NOMO-1 (cell line): Measurements from ENCODE around the gene RBM20.

Experiments
- DNase-seq, 2 experiments: peaks; one replicate each; lab custom pipeline; 2025; ENCODE audit not compliant: unreplicated experiment in 2 of 2; lab: John Stamatoyannopoulos, UW

Gene RBM20

DNA sequence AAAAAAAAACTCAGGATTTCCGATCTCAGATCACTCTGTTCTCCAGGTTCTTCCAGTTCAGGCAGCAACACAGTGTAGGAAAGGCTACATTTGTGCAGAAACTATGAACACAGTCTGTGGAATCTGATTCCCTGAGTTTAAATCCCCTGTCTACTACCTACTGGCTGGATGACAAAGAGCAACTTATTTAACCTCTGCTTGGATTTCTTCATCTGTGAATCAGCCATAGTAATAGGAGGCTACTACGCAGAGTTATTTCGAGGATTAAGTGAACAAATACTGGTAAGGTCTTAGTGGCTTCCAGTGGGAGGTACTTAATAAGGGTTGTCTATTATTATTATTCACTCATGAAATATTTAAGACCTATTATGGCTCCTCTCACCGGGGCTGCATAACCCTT is 183.3 kb downstream of the RBM20 start:
- no peak for DNase-seq

DNA sequence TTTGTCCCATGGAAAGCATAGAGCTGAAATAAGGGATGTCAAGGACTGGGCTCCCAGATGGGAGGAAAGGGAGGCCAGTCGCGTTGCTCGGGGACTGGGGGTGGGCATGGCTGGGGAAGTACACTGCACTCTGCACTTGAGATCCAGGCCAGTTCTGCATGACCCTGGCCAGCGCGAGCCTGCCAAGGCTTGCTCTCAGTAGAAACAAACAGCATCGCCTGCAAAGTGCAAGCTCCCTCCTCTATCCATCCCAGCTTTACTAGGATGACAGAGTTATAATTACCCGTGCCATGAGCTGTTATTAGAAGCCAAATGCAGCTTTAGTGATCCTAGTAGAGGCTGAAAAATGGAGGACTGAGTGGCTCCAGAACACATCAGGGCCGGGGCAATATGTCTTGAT is 183.7 kb downstream of the RBM20 start:
- DNase-seq: no peak

DNA sequence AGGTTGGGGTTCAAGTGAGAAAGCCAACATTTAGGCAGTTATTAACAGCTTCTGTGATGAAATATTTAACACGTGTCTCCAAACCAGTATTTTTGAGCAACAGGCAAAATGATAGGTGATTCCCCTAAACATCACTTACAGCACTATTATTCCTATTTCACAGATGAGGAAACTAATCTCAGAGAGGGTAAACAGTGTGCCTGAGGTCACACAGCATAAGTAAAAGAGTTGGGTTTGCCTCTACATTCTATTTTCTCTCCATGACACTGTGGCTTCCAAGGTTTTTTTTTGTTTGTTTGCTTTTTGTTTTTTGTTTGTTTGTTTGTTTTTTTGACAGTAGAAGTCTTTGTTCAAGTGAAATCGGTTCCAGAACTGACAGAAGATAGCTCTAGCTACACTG is 184.4 kb downstream of the RBM20 start:
- DNase-seq: no peak

DNA sequence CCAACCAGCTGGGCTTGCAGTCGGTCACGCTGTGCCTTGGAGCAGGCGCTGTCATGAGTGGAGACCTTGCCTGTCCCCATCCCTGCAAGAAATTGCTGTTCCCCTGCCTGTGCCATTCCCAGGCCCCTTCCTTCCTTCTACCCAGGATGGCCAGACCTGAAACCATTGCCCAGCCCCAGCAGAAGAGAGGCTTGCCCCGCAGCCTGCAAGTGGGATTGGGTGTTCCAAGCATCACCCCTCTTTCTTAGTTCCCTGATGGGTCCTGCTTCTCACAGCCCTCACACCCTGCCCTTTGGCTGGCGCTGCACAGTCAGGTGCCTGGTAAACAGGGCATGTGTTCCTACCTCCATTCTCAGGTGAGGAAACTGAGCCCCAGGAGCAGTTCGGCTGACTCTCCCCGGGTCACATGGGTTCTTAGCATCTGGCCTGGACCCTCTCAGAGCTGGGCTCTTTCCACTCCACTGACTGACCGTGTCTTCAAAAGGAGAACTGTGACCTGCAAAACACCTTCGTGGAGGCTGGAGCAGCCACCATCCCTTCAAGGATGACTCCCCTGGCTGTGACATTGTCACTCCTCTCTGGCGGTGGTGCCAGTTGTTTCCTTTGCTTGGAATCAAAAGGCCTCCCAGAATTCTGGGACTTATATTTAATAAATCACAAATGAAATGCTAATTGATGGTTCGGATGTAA is 185.7 kb downstream of the RBM20 start:
- no peak for DNase-seq

DNA sequence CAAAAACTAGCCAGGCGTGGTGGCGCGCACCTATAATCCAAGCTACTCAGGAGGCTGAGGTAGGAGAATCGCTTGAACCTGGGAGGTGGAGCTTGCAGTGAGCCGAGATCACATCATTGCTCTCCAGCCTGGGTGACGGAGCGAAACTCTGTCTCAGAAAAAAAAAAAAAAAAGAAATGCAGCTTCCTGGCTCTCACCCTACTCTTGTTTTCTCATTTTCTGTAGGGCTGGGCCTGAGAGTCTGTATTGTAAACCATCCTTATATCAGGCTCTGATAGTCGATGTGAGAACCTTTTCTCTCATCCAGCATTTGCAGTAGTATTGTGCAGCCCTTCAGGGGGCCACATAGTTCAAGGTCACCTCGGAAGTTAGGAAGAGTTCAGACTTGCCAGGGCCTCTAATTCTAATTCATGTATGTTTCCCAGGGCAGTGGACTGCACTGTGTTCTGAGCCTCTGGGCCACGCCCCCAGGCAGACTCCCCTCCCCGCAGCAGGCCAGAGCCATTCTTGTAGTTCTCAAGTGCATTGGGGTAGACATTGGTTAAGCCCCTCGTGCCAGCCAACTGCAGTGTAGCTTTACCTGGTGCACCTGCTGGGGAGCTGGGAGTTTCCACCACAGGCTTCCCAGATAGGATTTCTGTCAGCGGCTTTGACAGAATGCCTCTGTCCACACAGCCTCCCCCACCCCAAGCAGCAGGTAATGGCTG is 189.3 kb downstream of the RBM20 start:
- no peak for DNase-seq

DNA sequence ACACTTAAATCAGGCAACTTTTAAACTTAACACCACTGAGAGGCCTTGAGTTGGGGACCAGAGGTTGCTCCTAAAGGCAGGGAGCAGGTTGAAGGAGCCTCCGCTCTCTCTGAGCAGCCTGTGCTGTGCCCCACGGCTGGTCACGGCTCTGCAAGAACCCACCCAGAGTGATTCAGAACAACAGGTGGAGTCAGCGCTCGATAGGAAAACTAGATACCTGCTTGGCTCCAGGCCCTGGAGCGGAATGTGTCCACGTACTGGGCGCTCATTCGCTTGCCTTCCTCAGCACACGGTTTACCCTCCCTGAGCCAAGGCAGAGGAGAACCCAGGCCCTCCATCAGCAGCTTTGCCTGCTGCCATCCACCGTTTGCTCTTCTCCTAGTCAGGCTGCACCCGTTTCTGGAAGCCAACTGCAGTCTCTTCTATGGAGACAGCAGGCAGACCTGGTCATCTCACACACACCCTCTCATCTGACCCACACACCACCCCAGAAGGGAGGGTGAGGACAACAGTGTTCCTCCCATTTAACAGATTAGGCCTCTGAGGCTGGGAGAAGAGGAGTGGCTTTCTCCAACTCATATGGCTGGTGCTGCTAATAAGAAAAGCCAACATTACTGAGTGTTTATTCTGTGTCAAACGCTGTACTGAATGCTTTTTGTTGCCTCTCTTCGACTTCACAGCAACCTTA is 189.9 kb downstream of the RBM20 start:
- no peak for DNase-seq

DNA sequence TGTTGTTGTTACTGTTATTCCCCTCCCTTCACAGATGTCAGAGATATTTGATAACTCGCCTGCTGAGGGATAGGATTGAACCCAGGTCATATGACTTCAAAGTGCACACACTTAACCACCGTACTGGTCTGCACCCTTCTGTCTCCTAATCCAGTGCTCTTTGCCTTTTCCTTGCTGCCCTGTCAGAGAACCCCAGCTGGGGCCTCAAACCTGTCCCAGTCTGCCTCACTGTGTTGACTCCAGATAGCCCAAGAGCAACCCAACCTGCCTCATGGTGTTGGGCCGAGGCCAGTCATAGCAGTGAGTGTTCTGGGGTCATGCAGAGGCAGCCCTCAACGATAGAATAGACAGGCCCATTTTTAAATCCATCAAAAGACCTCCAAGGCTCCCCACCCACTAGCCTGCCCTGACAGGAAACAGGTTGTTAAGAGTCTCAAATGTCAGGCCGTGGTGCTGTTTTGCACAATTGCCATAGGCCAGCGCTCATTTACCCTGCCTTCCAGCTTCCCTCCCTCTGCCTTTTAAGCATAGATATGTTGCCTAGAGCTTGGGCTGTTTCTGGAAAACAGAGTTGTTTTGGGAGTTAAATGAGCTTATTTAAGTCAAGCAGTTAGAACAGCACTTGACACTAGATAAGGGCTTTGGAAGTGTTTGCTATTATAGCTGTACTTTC is 190.6 kb downstream of the RBM20 start:
- DNase-seq: peak; percentile 15 to 17

DNA sequence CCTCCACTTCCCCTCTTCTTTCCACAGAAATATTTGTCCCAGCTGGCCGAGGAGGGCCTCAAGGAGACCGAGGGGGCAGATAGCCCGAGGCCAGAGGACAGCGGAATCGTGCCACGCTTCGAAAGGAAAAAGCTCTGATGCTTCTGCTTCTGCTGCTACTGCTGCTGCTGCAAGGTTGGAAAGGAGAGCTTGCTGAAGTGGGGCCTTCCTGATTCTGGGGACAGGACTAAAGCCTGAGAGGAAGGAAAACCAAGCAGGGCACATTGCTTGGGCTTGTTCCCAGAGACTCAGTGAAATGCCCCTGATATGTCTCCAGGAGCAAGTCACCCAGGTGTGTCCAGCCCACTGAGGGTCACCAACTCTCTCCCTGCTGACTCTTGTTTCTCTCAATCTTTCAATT is 191.7 kb downstream of the RBM20 start:
- no peak for DNase-seq

DNA sequence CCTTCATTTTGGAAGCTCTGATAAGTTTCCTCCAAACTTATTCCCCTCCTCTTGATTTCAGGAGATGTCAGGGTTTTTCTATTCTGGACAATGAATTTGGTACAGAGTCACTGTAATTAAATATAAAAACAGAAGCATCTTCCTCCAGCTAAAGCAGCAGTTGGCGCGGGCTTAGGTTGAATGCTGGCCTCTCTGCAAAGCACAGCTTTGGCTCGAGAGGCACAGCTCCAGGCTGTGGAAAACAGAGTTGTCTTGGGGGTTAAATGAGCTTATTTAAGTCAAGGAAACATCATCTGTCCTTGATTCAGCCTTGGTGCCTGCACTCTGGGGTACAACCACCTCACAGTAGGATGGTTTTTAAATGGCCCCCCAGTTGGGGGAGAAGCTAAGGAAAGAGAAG is 192.6 kb downstream of the RBM20 start:
- DNase-seq: no peak

DNA sequence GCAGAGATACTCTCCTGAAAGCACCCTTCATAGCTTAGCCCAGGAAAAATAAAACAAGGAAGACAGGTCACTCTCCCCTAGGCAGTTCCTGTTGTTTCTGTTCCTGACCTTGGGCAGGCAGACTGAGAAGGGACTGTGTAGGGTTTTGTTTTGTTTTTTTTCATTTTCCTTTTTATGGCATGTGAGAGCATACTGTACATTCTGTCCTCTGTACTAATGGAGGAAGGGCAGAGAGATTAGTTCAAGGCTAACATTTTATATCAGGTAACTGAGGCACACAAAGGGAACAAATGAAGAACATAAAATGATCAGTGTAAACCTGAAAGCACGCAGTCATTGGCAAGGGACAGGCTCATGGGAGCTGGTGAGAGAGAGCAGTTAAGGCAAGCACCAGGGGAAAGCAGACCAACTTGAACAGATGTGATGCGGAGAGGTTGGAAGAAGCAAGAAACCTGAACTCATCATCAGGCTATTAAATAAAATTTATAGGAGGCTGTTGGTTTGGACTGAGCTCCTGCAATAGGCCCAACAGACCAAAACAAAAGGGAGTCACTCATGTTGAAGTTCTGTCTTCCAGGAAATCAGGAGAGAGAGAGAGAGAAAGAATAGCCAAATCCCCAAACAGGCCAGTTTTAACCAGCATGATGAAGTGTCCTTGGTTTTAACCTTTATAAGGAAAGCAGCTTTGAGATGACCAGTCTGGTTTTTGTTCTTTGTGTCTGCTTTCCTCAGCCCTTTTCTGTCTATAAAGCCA is 193.5 kb downstream of the RBM20 start:
- no peak for DNase-seq

DNA sequence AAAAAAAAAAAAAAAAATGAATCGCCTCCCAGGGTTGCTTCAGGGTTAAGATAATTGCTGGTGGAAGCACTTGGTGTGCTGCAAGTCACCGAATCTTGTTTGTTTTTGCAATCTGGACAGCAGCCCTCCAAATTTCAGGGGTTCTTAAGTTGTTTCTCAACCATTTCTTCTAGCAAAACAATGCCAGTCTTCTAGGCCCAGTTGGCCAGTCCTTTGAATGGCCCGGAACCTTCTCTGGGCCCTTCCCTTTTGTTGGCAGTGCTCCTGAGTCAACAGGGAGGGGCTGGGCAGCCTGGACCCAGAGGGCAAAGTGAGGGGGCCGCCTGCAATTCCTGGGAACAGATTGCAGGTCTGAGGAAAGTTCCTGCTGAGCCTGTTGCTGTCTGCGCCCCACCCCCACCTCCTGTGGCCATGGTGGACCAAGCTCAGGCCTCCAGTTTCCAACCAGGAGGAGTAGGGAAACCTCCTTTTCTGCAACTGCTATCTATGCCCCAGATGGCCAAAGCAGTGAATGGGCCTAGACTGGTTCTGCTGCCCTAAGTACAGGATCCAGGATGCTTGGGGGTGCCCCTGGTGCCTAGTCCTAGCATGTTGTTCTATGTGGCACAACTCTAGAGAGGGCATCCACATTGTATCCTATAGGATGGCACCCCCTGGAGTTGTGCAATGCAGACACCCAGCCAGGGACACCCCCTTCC is 196.2 kb downstream of the RBM20 start:
- DNase-seq: no peak

DNA sequence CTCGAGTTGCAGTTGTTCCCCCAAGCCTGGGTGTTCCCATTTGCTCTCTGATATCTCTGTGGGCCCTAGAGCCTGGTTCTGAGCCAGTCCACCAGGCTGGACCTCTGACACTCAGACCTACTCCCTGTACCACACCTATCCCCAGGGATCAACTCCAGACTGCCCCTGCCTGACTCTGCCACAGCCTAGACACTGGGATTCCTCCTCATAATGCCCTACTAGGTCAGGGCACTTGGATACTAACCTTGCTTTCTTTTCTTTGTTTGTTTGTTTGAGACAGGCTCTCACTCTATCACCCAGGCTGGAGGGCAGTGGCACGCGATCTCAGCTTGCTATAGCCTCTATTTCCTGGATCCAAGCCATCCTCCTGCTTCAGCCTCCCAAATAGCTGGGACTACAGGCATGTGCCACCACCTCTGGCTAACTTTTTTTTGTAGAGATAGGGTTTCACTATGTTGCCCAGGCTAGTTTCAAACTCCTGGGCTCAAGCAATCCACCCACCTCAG is 196.8 kb downstream of the RBM20 start:
- no peak for DNase-seq

DNA sequence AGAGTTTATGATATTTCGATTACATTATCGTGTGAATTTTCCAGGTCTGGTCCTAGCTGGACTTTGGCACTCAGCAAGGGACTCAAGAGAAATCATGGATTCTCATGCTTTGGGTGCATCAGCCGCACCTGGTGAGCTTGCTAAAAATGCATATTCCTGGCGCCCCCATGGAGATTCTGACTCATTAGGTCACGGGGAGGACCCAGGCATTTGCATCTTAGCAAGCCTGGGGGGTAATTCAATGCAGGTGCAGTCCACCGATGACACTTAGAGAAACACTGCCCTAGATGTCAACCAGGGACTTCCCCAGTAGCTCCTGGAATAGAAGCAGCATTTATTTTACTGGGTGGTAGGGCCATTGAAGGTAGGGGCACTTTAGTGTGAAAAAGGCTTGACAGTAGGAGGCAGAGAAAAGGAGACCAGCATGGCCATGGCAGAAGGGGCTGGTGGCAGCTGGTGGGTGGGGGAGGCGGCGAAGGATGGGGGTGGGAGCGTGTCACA is 197.7 kb downstream of the RBM20 start:
- no peak for DNase-seq

DNA sequence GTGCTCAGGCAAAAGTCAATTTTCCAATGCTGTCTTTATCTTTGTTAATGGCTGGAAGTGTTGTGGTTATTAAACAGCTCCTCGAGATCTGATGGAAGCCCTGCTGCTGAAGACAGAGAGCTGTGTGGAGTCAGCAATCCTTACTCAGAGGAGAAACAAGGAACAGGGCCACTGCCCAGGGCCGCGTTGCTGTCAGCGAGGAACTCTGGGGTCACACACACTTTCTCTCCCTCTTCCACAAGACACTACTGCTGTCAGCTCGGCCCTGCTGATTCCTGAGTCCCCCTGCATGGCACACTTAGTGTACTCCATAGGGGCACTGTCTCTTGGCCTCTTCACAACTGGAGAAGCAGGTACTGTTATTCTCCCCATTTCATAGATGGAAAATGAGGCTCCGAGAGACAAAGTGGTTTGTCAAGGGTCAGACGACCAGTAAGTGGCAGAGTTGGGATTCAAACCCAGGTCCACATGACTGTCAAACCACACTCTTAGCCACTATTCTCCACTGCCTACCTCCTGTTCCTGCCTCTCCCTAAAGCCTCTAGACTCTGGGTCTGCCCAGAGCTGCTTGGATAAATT is 198.3 kb downstream of the RBM20 start:
- no peak for DNase-seq

DNA sequence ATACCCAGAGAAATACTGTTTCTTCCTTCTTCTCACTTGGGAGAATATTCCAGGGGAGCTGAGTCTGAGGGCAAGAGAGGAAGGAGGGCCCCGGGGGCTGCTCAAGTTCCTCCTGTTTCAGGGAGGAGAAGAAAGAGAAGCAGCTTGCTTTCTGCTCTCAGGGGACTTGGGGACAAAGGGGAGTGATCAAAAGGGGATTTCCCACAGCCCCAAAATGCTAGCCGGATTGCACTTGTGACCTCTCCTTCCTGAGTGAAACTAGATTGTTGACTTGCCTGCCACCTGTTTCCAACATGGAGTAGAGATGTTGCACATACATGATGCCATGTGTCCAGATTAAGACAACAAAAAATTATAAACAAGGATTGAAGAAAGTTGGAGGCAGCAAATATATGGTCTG is 198.9 kb downstream of the RBM20 start:
- DNase-seq: peak in 1 of 2 experiments; percentile 35

DNA sequence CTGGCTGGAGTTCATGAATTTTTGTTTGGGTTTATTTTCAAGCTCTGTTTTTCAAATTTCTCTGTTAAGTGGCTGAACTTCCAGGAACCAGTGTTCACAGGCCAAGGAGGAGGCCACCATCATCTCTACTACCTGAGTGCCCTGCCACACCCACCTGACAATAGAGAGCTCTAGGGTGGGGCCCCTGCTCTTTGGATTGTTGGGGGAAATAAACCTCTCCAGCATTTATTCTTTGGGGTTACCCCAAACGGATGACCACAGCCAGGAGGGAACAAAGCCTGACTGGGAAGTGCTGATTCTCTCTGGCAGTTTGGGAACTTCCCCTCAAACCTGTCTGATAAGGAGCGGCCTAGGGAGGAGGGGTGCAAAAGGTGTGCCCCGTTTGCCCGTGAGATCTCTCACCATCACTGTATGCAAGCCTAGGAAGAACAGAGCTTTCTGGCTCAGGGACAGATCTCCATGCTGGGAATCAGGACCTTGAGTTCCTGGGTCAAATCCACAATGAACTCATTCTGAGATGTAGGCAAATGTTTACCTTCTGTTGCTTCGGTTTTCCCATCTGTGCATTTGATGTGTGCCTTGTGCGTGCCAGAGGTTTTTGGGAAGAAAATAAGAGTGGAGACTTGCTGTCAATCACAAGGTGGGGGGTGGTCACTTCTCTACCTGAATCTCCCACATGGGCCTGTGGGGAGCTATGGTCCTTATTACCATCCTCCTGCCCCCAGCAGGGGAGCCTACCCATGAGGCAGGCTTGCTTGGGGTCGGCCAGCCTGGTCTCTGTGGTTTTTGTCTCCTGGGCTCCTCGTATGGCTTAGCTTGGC is 199.9 kb downstream of the RBM20 start:
- DNase-seq: no peak

DNA sequence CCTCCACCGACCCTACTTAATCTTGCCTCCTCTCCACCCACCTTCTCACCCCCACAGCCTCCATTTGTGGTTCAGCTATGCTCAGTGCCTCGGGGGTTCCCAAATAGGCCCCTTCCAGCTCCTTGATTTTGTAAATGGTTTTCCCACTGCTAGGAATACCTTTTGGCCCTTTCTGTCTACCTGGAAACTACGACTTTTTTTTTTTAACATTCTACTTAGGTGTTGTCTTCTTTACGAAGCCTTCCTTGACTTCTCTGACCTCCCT is 200.4 kb downstream of the RBM20 start:
- no peak for DNase-seq

DNA sequence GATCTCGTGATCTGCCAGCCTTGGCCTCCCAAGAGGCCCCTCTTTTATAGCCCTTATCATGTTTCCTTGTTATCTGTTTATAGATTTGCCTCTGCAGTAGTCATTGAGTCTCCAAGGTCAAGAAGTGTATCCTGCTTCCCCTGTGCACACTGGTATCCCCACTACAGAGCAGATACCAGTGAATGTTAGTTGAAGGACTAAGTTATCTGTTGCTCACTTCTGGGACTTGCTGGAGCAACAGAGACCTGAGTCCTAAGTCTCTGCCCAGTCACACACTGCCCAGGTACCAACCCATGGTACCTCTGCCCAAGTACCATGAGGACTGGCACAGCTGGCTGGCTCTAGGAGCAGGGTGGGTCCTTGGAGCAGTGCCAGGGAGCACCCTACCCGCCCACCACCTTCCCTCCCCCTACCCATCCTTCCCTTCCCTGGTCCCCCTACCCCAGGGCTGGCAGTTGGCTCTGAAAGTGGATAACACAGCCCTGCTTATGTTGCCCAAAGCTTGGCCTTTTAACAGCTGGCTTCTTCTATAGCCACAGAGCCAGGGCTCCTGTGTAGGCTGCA is 201.1 kb downstream of the RBM20 start:
- no peak for DNase-seq
